Thyroid gland (tissue), 4 donors: ENCODE data around the gene FOXN3. TPM values are rescaled to one million over a fixed set of nuclear protein-coding genes. Genes with fewer than 3 reads are reported as not detected.

Experiments used
- DNase-seq, 2 donors: peaks; one replicate each; pipeline ENCODE4 v3.0.0-alpha.2; 2019
- H3K27ac ChIP-seq, 3 donors: fragments of 200-600 bp; sonication (generic); 1 replicate in 2 of 3; 2 replicates in 1 of 3; pipeline ENCODE4 v1.5.1; 2016 to 2019; ENCODE audit warnings: mild to moderate bottlenecking in 1 of 3, moderate library complexity in 1 of 3
- H3K27me3 ChIP-seq: fragments of 200-600 bp; sonication (generic); one replicate; pipeline ENCODE4 v1.5.1; 2019
- H3K36me3 ChIP-seq, 2 donors: fragments of 200-600 bp; sonication (generic); one replicate each; pipeline ENCODE4 v1.5.1; 2016 to 2019
- H3K4me1 ChIP-seq, 2 donors: fragments of 200-600 bp; sonication (generic); one replicate each; pipeline ENCODE4 v1.5.1; 2017 to 2019
- H3K4me3 ChIP-seq, 3 donors: fragments of 200-600 bp; sonication (generic); replicated peaks in 1 of 3; 1 replicate in 2 of 3; 2 replicates in 1 of 3; pipeline ENCODE4 v1.5.1; 2016; ENCODE audit warnings: mild to moderate bottlenecking in 1 of 3
- H3K9me3 ChIP-seq: fragments of 200-600 bp; sonication (generic); one replicate; pipeline ENCODE4 v1.5.1; 2017
- POLR2A ChIP-seq, 2 donors: fragments of 450-650 bp; IDR thresholded peaks; one replicate each; pipeline ENCODE4 v1.6.1; 2017; ENCODE audit warnings: antibody characterized with exemption in 2 of 2, mild to moderate bottlenecking in 2 of 2, moderate library complexity in 1 of 2
- WGBS, 2 donors: methylation state at CpG; one replicate each; pipeline ENCODE4 v1.1.5; 2017; 5-methylcytosine and 5-hydroxymethylcytosine counted together
- intact Hi-C: fragments of 100-400 bp; cut with DNase I; formaldehyde crosslinking; loops from one replicate; pipeline ENCODE4 v1.15.1; 2023
- total RNA-seq, 4 donors: library from RNA; depleted of rRNA; stranded (reverse); fragments of >200 nt; gene quantifications; one replicate each; pipeline ENCODE4 v1.2.3, GENCODE V29; 2016
- TF ChIP-seq, protein P1 (sequence below), 6 experiments: fragments of 200-600 bp in 3 of 6; fragments of 450-650 bp in 3 of 6; sonication (generic) in 3 of 6; IDR thresholded peaks; one replicate each; pipeline ENCODE4 v1.5.1; 2016 to 2019; ENCODE audit warnings: antibody characterized with exemption in 6 of 6, mild to moderate bottlenecking in 2 of 6, inconsistent platforms in 1 of 6, moderate library complexity in 1 of 6

The FOXN3 gene, protein sequence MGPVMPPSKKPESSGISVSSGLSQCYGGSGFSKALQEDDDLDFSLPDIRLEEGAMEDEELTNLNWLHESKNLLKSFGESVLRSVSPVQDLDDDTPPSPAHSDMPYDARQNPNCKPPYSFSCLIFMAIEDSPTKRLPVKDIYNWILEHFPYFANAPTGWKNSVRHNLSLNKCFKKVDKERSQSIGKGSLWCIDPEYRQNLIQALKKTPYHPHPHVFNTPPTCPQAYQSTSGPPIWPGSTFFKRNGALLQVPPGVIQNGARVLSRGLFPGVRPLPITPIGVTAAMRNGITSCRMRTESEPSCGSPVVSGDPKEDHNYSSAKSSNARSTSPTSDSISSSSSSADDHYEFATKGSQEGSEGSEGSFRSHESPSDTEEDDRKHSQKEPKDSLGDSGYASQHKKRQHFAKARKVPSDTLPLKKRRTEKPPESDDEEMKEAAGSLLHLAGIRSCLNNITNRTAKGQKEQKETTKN
- total RNA-seq, result 10 to 100 TPM; 38.7 to 70.1 (median 43.1) TPM

DNA sequence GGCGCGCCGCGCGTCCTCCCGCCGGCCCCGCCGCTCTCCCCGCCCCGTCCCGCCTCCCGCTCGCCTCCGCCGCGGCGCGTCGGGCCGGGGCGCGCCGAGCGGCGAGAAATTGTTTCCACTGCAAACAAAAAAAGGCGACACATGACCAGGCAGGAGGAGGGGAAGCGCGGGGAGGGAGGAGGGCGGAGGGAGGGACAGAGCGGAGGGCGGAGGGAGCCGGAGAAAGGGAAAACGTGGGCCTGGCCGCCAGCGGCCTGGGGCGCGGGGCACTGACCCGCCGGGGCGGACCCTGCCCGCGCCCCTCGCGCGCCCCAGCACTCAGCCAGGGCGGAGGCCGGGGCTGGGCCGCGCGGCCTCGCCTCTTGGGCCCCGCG is at the start of gene FOXN3:
TSS of gene FOXN3 (minus strand) at position 143 of the 374 bp plus-strand sequence. CDS start 4,757 bp downstream, outside the sequence.
- H3K4me3 ChIP-seq, result peak within 1 kb of the TSS; percentile 66 to 94 (median 78)
- intact Hi-C loops, result loop anchor here (10.0 kb wide), 1 partner anchor 72 kb away; no protein-coding TSS in a partner anchor
- TF ChIP-seq, protein P1, sequence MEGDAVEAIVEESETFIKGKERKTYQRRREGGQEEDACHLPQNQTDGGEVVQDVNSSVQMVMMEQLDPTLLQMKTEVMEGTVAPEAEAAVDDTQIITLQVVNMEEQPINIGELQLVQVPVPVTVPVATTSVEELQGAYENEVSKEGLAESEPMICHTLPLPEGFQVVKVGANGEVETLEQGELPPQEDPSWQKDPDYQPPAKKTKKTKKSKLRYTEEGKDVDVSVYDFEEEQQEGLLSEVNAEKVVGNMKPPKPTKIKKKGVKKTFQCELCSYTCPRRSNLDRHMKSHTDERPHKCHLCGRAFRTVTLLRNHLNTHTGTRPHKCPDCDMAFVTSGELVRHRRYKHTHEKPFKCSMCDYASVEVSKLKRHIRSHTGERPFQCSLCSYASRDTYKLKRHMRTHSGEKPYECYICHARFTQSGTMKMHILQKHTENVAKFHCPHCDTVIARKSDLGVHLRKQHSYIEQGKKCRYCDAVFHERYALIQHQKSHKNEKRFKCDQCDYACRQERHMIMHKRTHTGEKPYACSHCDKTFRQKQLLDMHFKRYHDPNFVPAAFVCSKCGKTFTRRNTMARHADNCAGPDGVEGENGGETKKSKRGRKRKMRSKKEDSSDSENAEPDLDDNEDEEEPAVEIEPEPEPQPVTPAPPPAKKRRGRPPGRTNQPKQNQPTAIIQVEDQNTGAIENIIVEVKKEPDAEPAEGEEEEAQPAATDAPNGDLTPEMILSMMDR (IDR thresholded peaks at IDR 0.05), result no peak
- TF ChIP-seq POLR2A (IDR thresholded peaks at IDR 0.05), result peak in 1 of 2 donors; percentile 80
- 1% methylated on average over 42 of the region's 54 CpGs; no CpG with 5 or more reads in 1 of the 2 donors for WGBS, 2 donors
- H3K36me3 ChIP-seq, result no peaks in the 10 kb centered on the region
- H3K4me1 ChIP-seq, result peaks cover 6 to 18% of the 10 kb centered on the region in 2 donors
- no peaks in the 10 kb centered on the region for H3K27me3 ChIP-seq
- DNase-seq, result peak; percentile 92 to 94
- H3K27ac ChIP-seq, result peak within 1 kb of the TSS; percentile 94 to 97 (median 96)
- H3K9me3 ChIP-seq, result no peaks in the 10 kb centered on the region

DNA sequence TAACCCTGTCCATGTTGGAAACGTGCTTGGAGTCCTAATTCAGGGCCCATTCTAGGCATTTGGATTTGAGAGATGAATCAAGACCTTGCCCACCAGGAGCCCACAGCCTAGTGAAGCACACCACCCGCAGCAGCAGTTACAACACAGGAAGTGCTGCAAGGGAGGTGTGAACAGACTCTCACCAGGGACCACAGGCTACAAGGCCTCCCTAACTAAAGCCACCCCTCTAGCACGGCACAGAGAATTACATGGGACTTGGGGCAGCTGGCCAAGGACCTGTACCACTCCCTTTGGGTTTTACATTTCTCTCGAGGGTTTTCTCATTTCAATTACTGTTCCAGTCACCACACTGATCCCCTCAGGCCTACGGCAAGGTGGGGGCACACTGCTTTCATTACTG is 49.5 kb upstream of the FOXN3 start:
- no peak overlapping the region for H3K27ac ChIP-seq
- H3K36me3 ChIP-seq, result no peaks in the 10 kb centered on the region
- no peaks in the 10 kb centered on the region for H3K9me3 ChIP-seq
- no peak for TF ChIP-seq POLR2A (IDR thresholded peaks at IDR 0.05)
- TF ChIP-seq, protein P1 (IDR thresholded peaks at IDR 0.05), result no peak
- intact Hi-C loops, result no loop called here
- H3K27me3 ChIP-seq, result no peaks in the 10 kb centered on the region
- no peak overlapping the region for H3K4me3 ChIP-seq
- H3K4me1 ChIP-seq, result peaks cover 0 to 6% of the 10 kb centered on the region in 2 donors
- 79 to 90% methylated on average over 5 of the region's 5 CpGs for WGBS, 2 donors
- DNase-seq, result no peak

DNA sequence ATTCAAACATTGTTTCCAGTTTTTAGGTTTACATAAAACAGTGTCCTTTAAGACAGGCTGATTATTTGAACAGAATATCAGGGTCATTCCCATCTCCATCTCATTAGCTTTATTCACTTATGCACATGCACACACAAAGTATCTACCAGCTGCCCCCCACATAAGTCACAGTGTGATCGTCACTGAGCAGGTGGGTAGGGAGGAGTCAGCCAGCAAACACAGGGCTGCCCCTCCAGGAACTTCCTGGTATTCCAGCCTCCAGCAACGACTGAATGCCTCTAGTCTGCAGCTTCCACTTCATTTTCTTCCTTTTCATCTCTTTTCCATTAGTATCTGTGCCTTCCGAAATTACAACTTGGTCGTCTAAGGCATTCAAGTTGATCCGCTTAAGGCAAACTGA is 48.8 kb upstream of the FOXN3 start:
- Histone ChIP-seq H3K4me3 (no peak overlapping the region), H3K27me3 (no peaks in the 10 kb centered on the region), H3K4me1 (peaks cover 0 to 4% of the 10 kb centered on the region in 2 donors), H3K36me3 (no peaks in the 10 kb centered on the region), H3K9me3 (no peaks in the 10 kb centered on the region), H3K27ac (no peak overlapping the region)
- intact Hi-C loops, result no loop called here
- WGBS, 2 donors, result 66 to 68% methylated on average over 5 of the region's 5 CpGs
- DNase-seq, result no peak
- TF ChIP-seq POLR2A (IDR thresholded peaks at IDR 0.05), result no peak
- TF ChIP-seq, protein P1 (IDR thresholded peaks at IDR 0.05), result no peak

DNA sequence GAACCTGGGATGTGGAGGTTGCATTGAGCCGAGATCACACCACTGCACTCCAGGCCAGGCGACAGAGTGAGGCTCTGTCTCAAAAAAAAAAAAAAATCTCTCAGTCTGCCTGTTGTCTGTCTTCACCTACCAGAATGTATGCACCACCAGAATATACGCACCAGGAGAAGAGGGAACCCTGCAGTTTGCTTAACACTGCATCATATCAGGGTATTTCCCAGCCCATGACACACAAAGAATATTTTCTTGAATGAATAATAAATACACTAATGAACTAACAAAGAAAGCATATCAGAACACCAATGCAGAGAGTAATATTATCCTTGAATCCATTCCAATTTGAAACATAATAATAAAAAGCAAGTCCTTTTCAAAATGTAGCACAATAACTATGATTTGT is 44.2 kb upstream of the FOXN3 start:
- TF ChIP-seq, protein P1 (IDR thresholded peaks at IDR 0.05), result no peak
- TF ChIP-seq POLR2A (IDR thresholded peaks at IDR 0.05), result no peak
- Histone ChIP-seq H3K4me3 (no peak overlapping the region), H3K36me3 (no peaks in the 10 kb centered on the region), H3K9me3 (no peaks in the 10 kb centered on the region), H3K27ac (no peak overlapping the region), H3K27me3 (no peaks in the 10 kb centered on the region), H3K4me1 (peaks cover 4 to 9% of the 10 kb centered on the region in 2 donors)
- no peak for DNase-seq
- WGBS, 2 donors, result 96 to 100% methylated on average over 3 of the region's 3 CpGs
- intact Hi-C loops, result no loop called here
